AG04449 (cell line): Measurements from ENCODE around the gene PAM.

ENCODE experiments used
- CTCF ChIA-PET: fragments of 350-600 bp; formaldehyde crosslinking; extraction: SDS; loops from one replicate; lab custom pipeline; 2021; ENCODE audit warnings: antibody characterized with exemption; lab: Yijun Ruan, JAX
- POLR2A ChIA-PET: fragments of 400-600, 350-600 bp; formaldehyde crosslinking; extraction: SDS; loops from one replicate; lab custom pipeline; 2020; ENCODE audit warnings: antibody characterized with exemption, inconsistent platforms; lab: Yijun Ruan, JAX
- DNase-seq: peaks from one replicate; pipeline ENCODE4 v3.0.0-alpha.2; 2010; ENCODE audit warnings: low read depth, low spot score
- H3K4me3 ChIP-seq: 2 replicates; pipeline ENCODE4 v1.5.1; 2011; ENCODE audit warnings: low read depth, mild to moderate bottlenecking, control low read depth, low read length
- CTCF ChIP-seq: IDR thresholded peaks from one replicate; pipeline ENCODE4 v1.5.1; 2011; ENCODE audit warnings: mild to moderate bottlenecking, moderate library complexity, low read length, control low read depth, inconsistent platforms; ENCODE audit not compliant: insufficient read depth; ENCODE audit errors: missing control alignments

PAM gene

DNA sequence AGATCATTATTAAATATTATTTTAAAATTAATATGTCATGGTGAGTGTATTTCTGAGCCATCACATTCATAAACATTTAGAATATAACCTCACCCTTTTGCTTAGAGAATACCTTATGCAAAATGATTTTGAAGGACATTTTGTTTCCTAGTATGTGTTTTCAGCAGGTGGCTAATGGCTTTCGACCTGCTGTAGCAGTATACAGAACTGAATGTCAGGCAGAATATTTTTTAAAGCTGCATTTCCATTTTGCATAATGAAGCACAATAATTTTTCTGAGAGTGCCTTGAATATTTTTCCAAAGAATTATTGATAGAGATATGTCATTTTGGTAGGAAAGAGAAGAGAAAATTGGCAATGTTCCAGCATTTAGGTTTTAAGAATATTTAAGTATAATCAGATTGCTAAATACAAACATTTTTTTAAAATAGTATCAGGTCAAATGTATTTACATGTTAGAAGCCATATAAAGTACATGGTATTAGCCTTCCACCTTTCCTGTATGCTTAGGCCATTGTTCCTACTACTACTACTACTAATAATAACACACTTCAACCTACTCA is 42.3 kb downstream of the PAM start:
- TF ChIP-seq CTCF = no peak
- ChIA-PET CTCF (interaction anchor here (4.0 kb wide), 1 partner anchor 16 kb away, joined by 30 read pairs; no protein-coding TSS in a partner anchor), POLR2A (no interaction called here)
- no peak for DNase-seq
- no peak overlapping the region for H3K4me3 ChIP-seq

DNA sequence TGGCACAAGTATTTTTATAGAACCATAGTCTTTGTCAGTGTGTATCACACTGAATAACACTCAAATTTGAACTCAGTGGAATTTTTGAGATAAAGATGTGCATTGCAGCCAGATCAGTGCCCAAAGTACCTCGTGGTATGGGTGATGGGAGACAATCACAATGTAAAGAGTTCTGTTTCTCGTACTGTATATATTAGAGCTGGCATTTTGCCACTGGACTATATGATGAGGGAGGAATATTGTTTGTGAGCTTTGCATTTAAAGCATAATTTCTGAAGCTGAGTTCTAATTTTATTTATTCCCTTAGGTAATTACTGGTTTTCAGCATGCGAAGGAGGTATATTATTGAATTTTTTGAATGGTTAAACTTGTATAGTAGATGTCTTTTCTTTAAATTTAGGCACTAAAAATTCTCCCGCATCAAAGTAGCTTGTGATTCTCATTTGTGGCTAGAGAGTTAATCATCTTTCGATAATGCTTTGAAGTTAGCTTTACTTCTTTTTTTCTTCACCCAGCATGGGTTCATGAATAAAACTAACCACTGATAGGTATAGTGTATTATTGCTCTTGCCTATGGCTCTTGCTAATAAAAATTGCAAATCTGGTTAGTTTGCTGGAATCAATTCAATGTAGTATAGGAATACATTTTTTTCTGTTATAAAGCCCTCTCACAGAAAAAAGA is 43.1 kb downstream of the PAM start:
- DNase-seq = no peak
- ChIA-PET CTCF (interaction anchor here (1.0 to 4.0 kb wide), 2 partner anchors 17 to 173 kb away, joined by 3 to 30 read pairs; no protein-coding TSS in a partner anchor), POLR2A (no interaction called here)
- no peak overlapping the region for H3K4me3 ChIP-seq
- TF ChIP-seq CTCF = no peak

DNA sequence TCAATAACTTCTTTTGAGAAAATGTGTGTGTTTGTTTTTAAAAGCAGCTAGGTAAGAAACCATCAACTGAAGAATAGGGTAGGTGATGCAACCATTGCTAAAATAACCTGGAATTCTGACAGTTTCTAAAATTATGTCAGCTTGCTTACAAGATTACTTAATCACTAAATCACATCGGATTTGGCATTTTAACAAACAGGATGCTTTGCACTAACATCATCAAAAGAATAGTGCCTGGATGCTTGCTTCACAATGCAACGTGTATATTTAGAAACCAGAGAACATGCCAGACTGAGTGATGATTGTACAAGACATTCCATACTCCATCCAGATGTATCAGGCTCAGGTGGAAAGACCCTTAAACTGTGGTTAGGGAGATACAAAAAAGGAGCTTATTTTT is 43.9 kb downstream of the PAM start:
- DNase-seq = no peak
- H3K4me3 ChIP-seq = no peak overlapping the region
- ChIA-PET POLR2A (no interaction called here), CTCF (interaction anchor here (1.0 to 4.0 kb wide), 3 partner anchors 18 to 172 kb away, joined by 3 to 30 read pairs (median 3); no protein-coding TSS in a partner anchor)
- TF ChIP-seq CTCF = no peak

GRCh38 chr5:102800427-102800826 is 45.3 kb downstream of the PAM start:
- H3K4me3 ChIP-seq = no peak overlapping the region
- DNase-seq = no peak
- POLR2A ChIA-PET = no interaction called here
- CTCF ChIA-PET = interaction anchor here (0.7 to 4.0 kb wide), 3 partner anchors 19 to 171 kb away, joined by 3 to 30 read pairs (median 3); no protein-coding TSS in a partner anchor
- no peak for TF ChIP-seq CTCF

- CTCF ChIA-PET = interaction anchor here (0.7 to 4.0 kb wide), 4 partner anchors 19 to 171 kb away, joined by 3 to 30 read pairs (median 4); no protein-coding TSS in a partner anchor
- no peak for DNase-seq
- POLR2A ChIA-PET = no interaction called here
- TF ChIP-seq CTCF = no peak
- no peak overlapping the region for H3K4me3 ChIP-seq
Observed at GRCh38 chr5:102801371-102801770, 46.3 kb downstream of the PAM start.
